PC-3 (cell line): ENCODE data around the gene MLKL.
"Not testable (repeated sequence)": the region's sequence is repeated elsewhere in the genome, so short reads cannot be mapped to it uniquely, and the experiment has no call there.

Source experiments
- EZH2phosphoT487 ChIP-seq: fragments of 300-600 bp; sonication (generic); IDR thresholded peaks from 2 replicates; pipeline ENCODE4 v1.6.1; 2018; ENCODE audit warnings: mild to moderate bottlenecking, antibody characterized with exemption, low read length, borderline replicate concordance
- TF ChIP-seq, protein P1 (sequence below): fragments of 300-600 bp; sonication (generic); conservative IDR thresholded peaks from 2 replicates; pipeline ENCODE4 v1.5.1; 2017; ENCODE audit warnings: antibody characterized with exemption, low read depth, mild to moderate bottlenecking, low read length

DNA sequence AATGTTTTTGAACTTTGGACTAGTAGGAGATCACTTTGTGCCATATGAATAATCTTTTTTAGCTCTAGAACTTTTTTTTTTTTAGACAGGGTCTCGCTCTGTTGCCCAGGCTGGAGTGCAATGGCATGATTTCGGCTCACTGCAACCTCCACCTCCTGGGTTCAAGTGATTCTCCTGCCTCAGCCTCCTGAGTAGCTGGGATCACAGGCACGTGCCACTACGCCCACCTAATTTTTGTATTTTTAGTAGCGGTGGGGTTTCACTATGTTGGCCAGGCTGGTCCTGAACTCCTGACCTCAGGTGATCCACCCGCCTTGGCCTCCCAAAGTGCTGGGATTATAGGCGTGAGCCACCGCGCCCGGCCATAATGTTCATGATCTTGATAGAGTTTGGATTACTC, 31.8 kb downstream of the MLKL start:
- TF ChIP-seq, protein P1, sequence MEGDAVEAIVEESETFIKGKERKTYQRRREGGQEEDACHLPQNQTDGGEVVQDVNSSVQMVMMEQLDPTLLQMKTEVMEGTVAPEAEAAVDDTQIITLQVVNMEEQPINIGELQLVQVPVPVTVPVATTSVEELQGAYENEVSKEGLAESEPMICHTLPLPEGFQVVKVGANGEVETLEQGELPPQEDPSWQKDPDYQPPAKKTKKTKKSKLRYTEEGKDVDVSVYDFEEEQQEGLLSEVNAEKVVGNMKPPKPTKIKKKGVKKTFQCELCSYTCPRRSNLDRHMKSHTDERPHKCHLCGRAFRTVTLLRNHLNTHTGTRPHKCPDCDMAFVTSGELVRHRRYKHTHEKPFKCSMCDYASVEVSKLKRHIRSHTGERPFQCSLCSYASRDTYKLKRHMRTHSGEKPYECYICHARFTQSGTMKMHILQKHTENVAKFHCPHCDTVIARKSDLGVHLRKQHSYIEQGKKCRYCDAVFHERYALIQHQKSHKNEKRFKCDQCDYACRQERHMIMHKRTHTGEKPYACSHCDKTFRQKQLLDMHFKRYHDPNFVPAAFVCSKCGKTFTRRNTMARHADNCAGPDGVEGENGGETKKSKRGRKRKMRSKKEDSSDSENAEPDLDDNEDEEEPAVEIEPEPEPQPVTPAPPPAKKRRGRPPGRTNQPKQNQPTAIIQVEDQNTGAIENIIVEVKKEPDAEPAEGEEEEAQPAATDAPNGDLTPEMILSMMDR: not testable (repeated sequence)
- not testable (repeated sequence) for TF ChIP-seq EZH2phosphoT487
